ENCODE measurements around the gene SOBP. TPM values are rescaled to one million over a fixed set of nuclear protein-coding genes. Genes with fewer than 3 reads are reported as not detected.

SOBP gene
- total RNA-seq, 4 donors from 2014 or later: 3.8 to 32.5 (median 19.4) TPM

DNA sequence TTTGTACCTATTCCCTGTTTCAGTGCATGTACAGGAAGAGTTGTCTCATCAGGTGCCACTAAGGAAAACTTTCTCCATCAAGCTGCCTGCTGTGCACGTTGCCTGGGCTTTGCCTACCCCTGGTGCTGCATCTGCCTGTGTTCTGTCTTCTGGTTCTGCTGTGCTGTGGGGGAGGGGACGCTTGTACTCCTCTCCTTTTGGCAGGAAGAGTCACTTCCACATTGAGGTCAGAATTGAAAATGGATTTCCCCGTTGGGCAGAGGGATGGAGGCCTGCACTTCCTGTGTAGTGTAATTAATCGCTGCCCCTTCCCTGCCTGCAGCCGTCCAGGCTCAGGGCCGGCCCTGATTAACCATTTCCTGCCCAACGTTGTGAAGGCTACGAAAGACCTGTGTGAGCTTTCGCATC lies 180.9 kb downstream of the SOBP start:
- no peaks in the 10 kb centered on the region for H3K9me3 ChIP-seq
- ATAC-seq (peak in 1 of 2 donors; percentile 22), DNase-seq (peak; percentile 57 to 68)
- in situ Hi-C loops (cut with MboI; ENCODE audit: low sequenced_read_pairs in 4 of 4): loop anchor here in 3 of 4 donors (5.0 to 25.0 kb wide), 3 partner anchors 174 to 183 kb away; partner anchors contain the start of gene SOBP (in 2 of the 3)
- peaks cover 60 to 63% of the 10 kb centered on the region in 2 donors for H3K4me1 ChIP-seq
- H3K4me3 ChIP-seq: no peak overlapping the region
- no peak for TF ChIP-seq POLR2A (IDR thresholded peaks at IDR 0.05)
- TF ChIP-seq, protein P1, sequence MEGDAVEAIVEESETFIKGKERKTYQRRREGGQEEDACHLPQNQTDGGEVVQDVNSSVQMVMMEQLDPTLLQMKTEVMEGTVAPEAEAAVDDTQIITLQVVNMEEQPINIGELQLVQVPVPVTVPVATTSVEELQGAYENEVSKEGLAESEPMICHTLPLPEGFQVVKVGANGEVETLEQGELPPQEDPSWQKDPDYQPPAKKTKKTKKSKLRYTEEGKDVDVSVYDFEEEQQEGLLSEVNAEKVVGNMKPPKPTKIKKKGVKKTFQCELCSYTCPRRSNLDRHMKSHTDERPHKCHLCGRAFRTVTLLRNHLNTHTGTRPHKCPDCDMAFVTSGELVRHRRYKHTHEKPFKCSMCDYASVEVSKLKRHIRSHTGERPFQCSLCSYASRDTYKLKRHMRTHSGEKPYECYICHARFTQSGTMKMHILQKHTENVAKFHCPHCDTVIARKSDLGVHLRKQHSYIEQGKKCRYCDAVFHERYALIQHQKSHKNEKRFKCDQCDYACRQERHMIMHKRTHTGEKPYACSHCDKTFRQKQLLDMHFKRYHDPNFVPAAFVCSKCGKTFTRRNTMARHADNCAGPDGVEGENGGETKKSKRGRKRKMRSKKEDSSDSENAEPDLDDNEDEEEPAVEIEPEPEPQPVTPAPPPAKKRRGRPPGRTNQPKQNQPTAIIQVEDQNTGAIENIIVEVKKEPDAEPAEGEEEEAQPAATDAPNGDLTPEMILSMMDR (IDR thresholded peaks at IDR 0.05 in 4 of 5, conservative IDR thresholded peaks at IDR 0.05 in 1 of 5): no peak
- H3K27ac ChIP-seq: peak overlapping the region; percentile 36 to 55 (median 44)
- intact Hi-C loops (cut with DNase I; ENCODE audit: low total_unique reads): loop anchor here (10.0 kb wide), 1 partner anchor 1424 kb away; the partner anchor contains the start of genes CEP57L1 and SESN1
- no peaks in the 10 kb centered on the region for H3K27me3 ChIP-seq
- H3K36me3 ChIP-seq: no peaks in the 10 kb centered on the region

DNA sequence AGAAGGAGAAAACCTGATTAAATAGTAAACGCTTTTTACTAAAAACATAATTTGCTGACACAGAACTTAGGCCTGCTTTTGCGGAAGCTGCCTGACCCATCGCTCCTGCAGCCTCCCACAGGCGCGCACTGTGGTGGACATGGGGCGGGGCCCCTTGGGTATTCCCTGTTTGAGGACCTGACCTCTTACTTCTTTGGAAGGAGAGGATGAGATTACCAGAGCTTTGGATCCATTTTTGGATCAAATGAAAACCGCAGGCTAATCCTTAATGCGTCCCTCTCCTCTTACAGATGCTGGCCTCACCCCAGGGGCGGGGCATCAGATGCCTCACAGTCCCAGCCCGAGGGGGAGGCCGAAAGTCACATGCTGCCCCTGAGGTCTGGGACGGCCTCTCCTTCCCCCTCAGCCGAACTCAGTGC lies 183.2 kb downstream of the SOBP start:
- TF ChIP-seq, protein P1 (IDR thresholded peaks at IDR 0.05 in 4 of 5, conservative IDR thresholded peaks at IDR 0.05 in 1 of 5): no peak
- no peak for TF ChIP-seq POLR2A (IDR thresholded peaks at IDR 0.05)
- no peak overlapping the region for H3K4me3 ChIP-seq
- DNase-seq: peak; percentile 65 to 68
- H3K27ac ChIP-seq: peak overlapping the region; percentile 39 to 70 (median 52)
- intact Hi-C loops (cut with DNase I; ENCODE audit: low total_unique reads) (loop anchor here (10.0 kb wide), 1 partner anchor 1422 kb away; the partner anchor contains the start of genes CEP57L1 and SESN1), in situ Hi-C loops (cut with MboI; ENCODE audit: low sequenced_read_pairs in 4 of 4) (loop anchor here in 3 of 4 donors (5.0 to 25.0 kb wide), 3 partner anchors 172 to 186 kb away; partner anchors contain the start of gene SOBP (in 2 of the 3))
- no peaks in the 10 kb centered on the region for H3K36me3 ChIP-seq
- H3K27me3 ChIP-seq: no peaks in the 10 kb centered on the region
- H3K9me3 ChIP-seq: no peaks in the 10 kb centered on the region
- H3K4me1 ChIP-seq: peaks cover 38 to 43% of the 10 kb centered on the region in 2 donors
- peak; percentile 45 to 49 for ATAC-seq

DNA sequence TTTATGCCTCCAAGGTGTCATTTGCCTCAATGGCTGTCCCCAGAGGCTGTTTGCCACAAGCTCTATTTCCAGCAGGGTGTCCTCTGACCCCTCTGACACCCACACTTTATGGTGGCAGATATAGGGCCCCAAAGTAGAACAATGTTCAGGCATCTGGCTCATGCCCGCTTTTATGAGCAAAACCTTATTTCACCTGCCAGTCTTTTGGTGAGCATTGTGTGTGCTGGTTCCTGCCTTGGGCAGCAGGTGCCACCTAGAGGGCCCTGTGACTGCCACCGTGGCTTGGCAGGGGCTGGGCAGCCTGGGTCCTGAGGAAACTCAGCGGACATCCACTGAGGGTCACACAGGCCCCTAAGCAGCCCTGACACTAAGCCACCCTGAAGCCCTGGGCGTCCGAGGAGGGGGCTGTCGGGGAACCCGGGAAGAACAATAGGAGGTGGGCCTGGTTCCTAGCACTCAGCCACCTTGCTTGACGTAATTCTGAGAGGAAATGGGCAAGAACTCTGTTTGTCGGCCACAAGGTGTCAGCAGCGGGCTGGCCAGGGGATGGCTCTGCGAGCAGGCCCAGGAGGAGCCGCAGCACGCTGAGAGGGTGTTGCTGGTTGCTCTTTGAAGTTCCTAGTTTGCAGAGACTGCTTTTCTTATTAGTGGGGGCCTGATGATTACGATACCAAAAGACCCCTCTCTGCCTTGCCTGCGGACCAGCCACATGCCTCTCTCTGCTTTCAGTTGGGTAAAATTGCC lies 185.2 kb downstream of the SOBP start:
- no peaks in the 10 kb centered on the region for H3K9me3 ChIP-seq
- peaks cover 32 to 35% of the 10 kb centered on the region in 2 donors for H3K4me1 ChIP-seq
- H3K4me3 ChIP-seq: peak overlapping the region; percentile 34 to 47 (median 38)
- H3K27me3 ChIP-seq: no peaks in the 10 kb centered on the region
- H3K36me3 ChIP-seq: no peaks in the 10 kb centered on the region
- ATAC-seq (peak; percentile 86 to 93), DNase-seq (peak; percentile 73 to 74)
- intact Hi-C loops (cut with DNase I; ENCODE audit: low total_unique reads) (loop anchor here (1.0 to 10.0 kb wide), 5 partner anchors 29 to 1420 kb away; partner anchors contain the start of genes CEP57L1, PDSS2 and SESN1), in situ Hi-C loops (cut with MboI; ENCODE audit: low sequenced_read_pairs in 4 of 4) (loop anchor here in 3 of 4 donors (5.0 to 25.0 kb wide), 4 partner anchors 170 to 363 kb away; partner anchors contain the start of gene SOBP (in 2 of the 3))
- no peak for TF ChIP-seq POLR2A (IDR thresholded peaks at IDR 0.05)
- TF ChIP-seq, protein P1 (IDR thresholded peaks at IDR 0.05 in 4 of 5, conservative IDR thresholded peaks at IDR 0.05 in 1 of 5): peak; percentile 80 to 93 (median 90)
- peak overlapping the region; percentile 61 to 82 (median 76) for H3K27ac ChIP-seq

DNA sequence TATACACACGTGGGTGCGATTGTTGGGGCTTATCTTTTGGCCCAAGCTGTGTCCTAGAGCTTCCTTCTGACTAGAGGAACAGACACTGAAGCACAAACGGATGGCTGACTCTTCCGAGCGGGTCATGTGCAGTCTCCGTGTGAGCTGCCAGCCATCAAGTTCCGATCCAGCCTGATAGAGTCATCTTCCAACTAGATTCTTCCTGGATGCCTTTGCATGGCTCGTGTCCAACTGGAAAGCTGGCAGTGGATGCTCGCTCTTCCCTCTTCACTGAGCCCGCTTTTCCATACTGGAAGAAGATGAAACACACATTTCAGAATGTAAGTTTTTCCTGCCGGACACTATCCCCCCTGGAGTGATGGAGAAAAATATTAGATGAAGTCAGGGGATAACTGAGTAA lies 186.1 kb downstream of the SOBP start:
- H3K4me1 ChIP-seq: peaks cover 26 to 28% of the 10 kb centered on the region in 2 donors
- DNase-seq (no peak), ATAC-seq (no peak)
- no peaks in the 10 kb centered on the region for H3K36me3 ChIP-seq
- intact Hi-C loops (cut with DNase I; ENCODE audit: low total_unique reads) (loop anchor here (10.0 kb wide), 1 partner anchor 1419 kb away; the partner anchor contains the start of genes CEP57L1 and SESN1), in situ Hi-C loops (cut with MboI; ENCODE audit: low sequenced_read_pairs in 4 of 4) (loop anchor here in 2 of 4 donors (5.0 to 25.0 kb wide), 3 partner anchors 169 to 364 kb away; no protein-coding TSS in a partner anchor)
- no peaks in the 10 kb centered on the region for H3K9me3 ChIP-seq
- no peak for TF ChIP-seq POLR2A (IDR thresholded peaks at IDR 0.05)
- TF ChIP-seq, protein P1 (IDR thresholded peaks at IDR 0.05 in 4 of 5, conservative IDR thresholded peaks at IDR 0.05 in 1 of 5): no peak
- no peak overlapping the region for H3K27ac ChIP-seq
- no peak overlapping the region for H3K4me3 ChIP-seq
- no peaks in the 10 kb centered on the region for H3K27me3 ChIP-seq

All from gastrocnemius medialis (tissue), 4 donors.